ENCODE measurements around the gene BIRC2. TPM values are rescaled to one million over a fixed set of nuclear protein-coding genes. Genes with fewer than 3 reads are reported as not detected.
A peak's percentile ranks its signal among the peaks of the same experiment; 100 is the strongest.

BIRC2 gene
- total RNA-seq, 4 donors from 2014 or later: 40.1 to 106 (median 53.5) TPM

GRCh38 chr11:102313238-102313940 is 33.6 kb upstream of the BIRC2 start:
- no peak for TF ChIP-seq POLR2A (IDR thresholded peaks at IDR 0.05)
- TF ChIP-seq, protein P1, sequence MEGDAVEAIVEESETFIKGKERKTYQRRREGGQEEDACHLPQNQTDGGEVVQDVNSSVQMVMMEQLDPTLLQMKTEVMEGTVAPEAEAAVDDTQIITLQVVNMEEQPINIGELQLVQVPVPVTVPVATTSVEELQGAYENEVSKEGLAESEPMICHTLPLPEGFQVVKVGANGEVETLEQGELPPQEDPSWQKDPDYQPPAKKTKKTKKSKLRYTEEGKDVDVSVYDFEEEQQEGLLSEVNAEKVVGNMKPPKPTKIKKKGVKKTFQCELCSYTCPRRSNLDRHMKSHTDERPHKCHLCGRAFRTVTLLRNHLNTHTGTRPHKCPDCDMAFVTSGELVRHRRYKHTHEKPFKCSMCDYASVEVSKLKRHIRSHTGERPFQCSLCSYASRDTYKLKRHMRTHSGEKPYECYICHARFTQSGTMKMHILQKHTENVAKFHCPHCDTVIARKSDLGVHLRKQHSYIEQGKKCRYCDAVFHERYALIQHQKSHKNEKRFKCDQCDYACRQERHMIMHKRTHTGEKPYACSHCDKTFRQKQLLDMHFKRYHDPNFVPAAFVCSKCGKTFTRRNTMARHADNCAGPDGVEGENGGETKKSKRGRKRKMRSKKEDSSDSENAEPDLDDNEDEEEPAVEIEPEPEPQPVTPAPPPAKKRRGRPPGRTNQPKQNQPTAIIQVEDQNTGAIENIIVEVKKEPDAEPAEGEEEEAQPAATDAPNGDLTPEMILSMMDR (IDR thresholded peaks at IDR 0.05): no peak
- H3K4me1 ChIP-seq: no peaks in the 10 kb centered on the region
- H3K4me3 ChIP-seq: peak overlapping the region in 1 of 2 donors; percentile 41
- no peaks in the 10 kb centered on the region for H3K36me3 ChIP-seq
- no peaks in the 10 kb centered on the region for H3K9me3 ChIP-seq
- H3K27me3 ChIP-seq: no peaks in the 10 kb centered on the region
- H3K27ac ChIP-seq: peak overlapping the region; percentile 80 to 87
- no peak for DNase-seq
- intact Hi-C loops (cut with DNase I; ENCODE audit: low total_unique reads): no loop called here

GRCh38 chr11:102314784-102315183 is 32.2 kb upstream of the BIRC2 start:
- Histone ChIP-seq H3K9me3 (no peaks in the 10 kb centered on the region), H3K27ac (no peak overlapping the region), H3K27me3 (no peaks in the 10 kb centered on the region), H3K4me1 (no peaks in the 10 kb centered on the region), H3K36me3 (no peaks in the 10 kb centered on the region), H3K4me3 (no peak overlapping the region)
- no peak for DNase-seq
- intact Hi-C loops (cut with DNase I; ENCODE audit: low total_unique reads): no loop called here
- TF ChIP-seq, protein P1 (IDR thresholded peaks at IDR 0.05): no peak
- no peak for TF ChIP-seq POLR2A (IDR thresholded peaks at IDR 0.05)

DNA sequence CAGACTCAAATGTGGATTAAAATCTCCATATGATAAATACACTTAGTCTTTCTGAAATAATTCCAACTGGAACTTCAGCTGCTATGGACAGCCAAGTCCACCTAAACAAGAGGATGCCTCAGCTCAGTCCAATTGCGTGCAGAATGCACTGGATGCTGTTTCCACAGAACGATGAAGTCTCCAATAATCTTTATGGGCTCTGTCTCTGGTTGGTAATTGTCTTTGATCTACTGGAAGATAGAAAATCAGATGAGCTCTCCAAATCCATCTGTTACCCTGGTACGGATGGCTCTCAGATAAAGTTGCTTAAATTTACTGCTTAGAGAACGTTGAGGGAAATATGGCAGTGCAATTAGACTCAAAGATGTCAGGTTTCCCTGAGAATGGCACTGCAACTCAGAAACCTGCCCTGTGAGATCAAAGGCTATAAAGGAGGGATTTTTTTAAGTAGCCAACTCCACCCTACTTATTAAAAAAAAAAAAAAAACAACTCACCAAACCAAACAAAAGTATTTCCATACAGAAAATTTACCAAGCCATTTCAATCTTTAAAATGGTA is 30.6 kb upstream of the BIRC2 start:
- Histone ChIP-seq H3K4me1 (no peaks in the 10 kb centered on the region), H3K9me3 (no peaks in the 10 kb centered on the region), H3K4me3 (peak overlapping the region in 1 of 2 donors; percentile 59), H3K27ac (peak overlapping the region; percentile 78 to 83), H3K36me3 (no peaks in the 10 kb centered on the region), H3K27me3 (no peaks in the 10 kb centered on the region)
- no peak for DNase-seq
- intact Hi-C loops (cut with DNase I; ENCODE audit: low total_unique reads): no loop called here
- TF ChIP-seq POLR2A (IDR thresholded peaks at IDR 0.05): no peak
- TF ChIP-seq, protein P1 (IDR thresholded peaks at IDR 0.05): no peak

- Histone ChIP-seq H3K27me3 (no peaks in the 10 kb centered on the region), H3K9me3 (no peaks in the 10 kb centered on the region), H3K4me1 (no peaks in the 10 kb centered on the region), H3K4me3 (peak within 1 kb of the TSS; percentile 49 to 59), H3K27ac (peak within 1 kb of the TSS; percentile 78 to 83), H3K36me3 (no peaks in the 10 kb centered on the region)
- TF ChIP-seq POLR2A (IDR thresholded peaks at IDR 0.05): peak in 1 of 2 donors; percentile 62
- TF ChIP-seq, protein P1 (IDR thresholded peaks at IDR 0.05): peak; percentile 28 to 62 (median 44)
- peak; percentile 72 to 83 for DNase-seq
- intact Hi-C loops (cut with DNase I; ENCODE audit: low total_unique reads): no loop called here
Measured at GRCh38 chr11:102317099-102317767, 29.8 kb upstream of the BIRC2 start, which contains the start of gene BIRC3. Gene BIRC3 (plus strand): TSS chr11:102317484. CDS start chr11:102324510, 7,026 bp downstream.

DNA sequence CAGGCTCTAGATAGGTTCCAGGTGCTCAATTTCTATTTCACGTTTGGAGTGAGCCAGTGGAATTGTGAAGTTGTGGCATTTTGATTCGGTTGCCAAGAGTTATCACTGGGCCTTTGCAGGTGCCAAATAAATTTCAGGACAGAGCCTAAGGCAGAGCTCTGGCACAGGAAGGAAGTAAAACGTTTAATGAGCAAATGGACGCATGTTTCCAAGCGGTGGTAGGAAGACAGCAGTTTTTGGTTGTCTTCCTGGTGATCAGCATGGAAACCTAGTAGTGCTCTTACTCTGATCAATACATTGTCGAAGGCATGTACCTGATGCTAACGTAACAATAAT is 29.3 kb upstream of the BIRC2 start:
- no peaks in the 10 kb centered on the region for H3K4me1 ChIP-seq
- intact Hi-C loops (cut with DNase I; ENCODE audit: low total_unique reads): no loop called here

More for the DNA sequence above, 29.3 kb upstream of the BIRC2 start:
- Histone ChIP-seq H3K4me3 (peak overlapping the region; percentile 49 to 59), H3K27ac (peak overlapping the region; percentile 78 to 83), H3K27me3 (no peaks in the 10 kb centered on the region), H3K9me3 (no peaks in the 10 kb centered on the region), H3K36me3 (no peaks in the 10 kb centered on the region)
- TF ChIP-seq, protein P1 (IDR thresholded peaks at IDR 0.05): no peak
- TF ChIP-seq POLR2A (IDR thresholded peaks at IDR 0.05): no peak
- DNase-seq: no peak
